ENCODE results near the gene ACTRT2.

- TF ChIP-seq, protein P1, sequence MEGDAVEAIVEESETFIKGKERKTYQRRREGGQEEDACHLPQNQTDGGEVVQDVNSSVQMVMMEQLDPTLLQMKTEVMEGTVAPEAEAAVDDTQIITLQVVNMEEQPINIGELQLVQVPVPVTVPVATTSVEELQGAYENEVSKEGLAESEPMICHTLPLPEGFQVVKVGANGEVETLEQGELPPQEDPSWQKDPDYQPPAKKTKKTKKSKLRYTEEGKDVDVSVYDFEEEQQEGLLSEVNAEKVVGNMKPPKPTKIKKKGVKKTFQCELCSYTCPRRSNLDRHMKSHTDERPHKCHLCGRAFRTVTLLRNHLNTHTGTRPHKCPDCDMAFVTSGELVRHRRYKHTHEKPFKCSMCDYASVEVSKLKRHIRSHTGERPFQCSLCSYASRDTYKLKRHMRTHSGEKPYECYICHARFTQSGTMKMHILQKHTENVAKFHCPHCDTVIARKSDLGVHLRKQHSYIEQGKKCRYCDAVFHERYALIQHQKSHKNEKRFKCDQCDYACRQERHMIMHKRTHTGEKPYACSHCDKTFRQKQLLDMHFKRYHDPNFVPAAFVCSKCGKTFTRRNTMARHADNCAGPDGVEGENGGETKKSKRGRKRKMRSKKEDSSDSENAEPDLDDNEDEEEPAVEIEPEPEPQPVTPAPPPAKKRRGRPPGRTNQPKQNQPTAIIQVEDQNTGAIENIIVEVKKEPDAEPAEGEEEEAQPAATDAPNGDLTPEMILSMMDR (IDR thresholded peaks at IDR 0.05) = no peak
- no peak for TF ChIP-seq EZH2 (IDR thresholded peaks at IDR 0.05; ENCODE audit: borderline replicate concordance, insufficient read depth, low read depth, low read length, poor library complexity, severe bottlenecking)
Measured at GRCh38 chr1:2991753-2992495, 29.3 kb upstream of the ACTRT2 start.
